ENCODE data around the gene DRD4. TPM values are rescaled to one million over a fixed set of nuclear protein-coding genes. Genes with fewer than 3 reads are reported as not detected.
A peak's percentile ranks its signal among the peaks of the same experiment; 100 is the strongest.

DRD4 gene
- total and polyA plus RNA-seq, 9 of the 15 experiments (the other 6 are each of a cell fraction or from before 2014, with no cell fraction given) = 0.04 to 0.95 (median 0.21) TPM; not detected in 5

DNA sequence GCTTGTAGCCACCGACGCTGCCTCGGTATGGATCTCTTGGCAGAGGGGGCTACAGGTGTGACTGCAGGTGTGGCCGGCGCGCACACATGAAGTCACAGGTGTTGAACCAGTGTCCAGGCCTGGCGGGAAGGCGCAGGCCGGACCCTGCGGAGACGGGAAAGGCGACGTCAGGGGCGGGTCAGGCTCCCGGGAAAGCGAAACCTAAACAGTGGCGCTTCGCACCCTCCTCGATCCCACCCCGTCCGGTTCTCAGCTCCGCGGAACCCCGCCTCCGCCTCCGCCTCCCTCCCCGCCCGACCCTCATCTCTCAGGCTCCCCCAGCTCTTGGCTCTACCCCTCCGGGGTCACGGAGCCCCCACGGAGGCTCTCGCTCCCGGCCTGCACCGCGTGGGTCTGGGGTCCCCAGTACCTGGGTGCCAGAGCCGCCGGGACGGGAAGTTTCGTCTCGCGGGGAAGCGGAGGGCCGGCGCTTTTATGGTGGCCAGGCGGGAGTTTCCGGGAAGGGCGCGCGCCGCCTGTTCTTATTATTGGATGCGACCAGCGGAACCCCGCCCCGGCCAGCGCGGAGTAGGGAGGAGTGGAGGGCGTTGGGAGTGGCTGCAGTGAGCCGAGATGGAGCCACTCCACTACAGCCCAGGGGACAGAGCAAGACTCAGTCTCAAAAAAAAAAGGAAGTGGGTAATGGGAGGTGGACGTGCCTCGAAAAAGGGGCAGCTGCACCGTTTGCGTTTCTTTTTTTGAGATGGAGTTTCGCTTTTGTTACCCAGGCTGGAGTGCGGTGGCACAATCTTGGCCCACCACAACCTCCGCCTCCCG lies 21.4 kb upstream of the DRD4 start, which contains the start of gene IRF7 (continued):
- TF ChIP-seq REST (IDR thresholded peaks at IDR 0.05; ENCODE audit: borderline replicate concordance) (no peak), REST (CRISPR knock-in tag; IDR thresholded peaks at IDR 0.05; ENCODE audit: low read depth) (0 out of 2 replicates have a peak, but pooled peaks have one; percentile 12), RB1 (IDR thresholded peaks at IDR 0.05; ENCODE audit: low read depth) (peak; percentile 49; the same call in 1 of the 2 replicates), KDM2B (CRISPR knock-in tag; IDR thresholded peaks at IDR 0.05) (no peak), ZNF395 (CRISPR knock-in tag; IDR thresholded peaks at IDR 0.05) (no peak), MAX (CRISPR knock-in tag; IDR thresholded peaks at IDR 0.05) (no peak), NONO (IDR thresholded peaks at IDR 0.05; ENCODE audit: low read depth in 2 of 2, low read length in 1 of 2) (0 out of 4 replicates have a peak, but pooled peaks of 1 of the 2 experiments have one; percentile 5), RBM22 (IDR thresholded peaks at IDR 0.05; ENCODE audit: low read depth, low read length, poor library complexity, severe bottlenecking) (peak; percentile 16), KAT7 (CRISPR knock-in tag; IDR thresholded peaks at IDR 0.05; ENCODE audit: borderline replicate concordance) (0 out of 2 replicates have a peak, but pooled peaks have one; percentile 40), ZC3H4 (CRISPR knock-in tag; IDR thresholded peaks at IDR 0.05; ENCODE audit: borderline replicate concordance) (no peak), HNRNPK (IDR thresholded peaks at IDR 0.05; ENCODE audit: low read depth, low read length, poor library complexity, severe bottlenecking) (no peak), SMAD2 (IDR thresholded peaks at IDR 0.05; ENCODE audit: low read depth, low read length) (no peak), ZNF184 (CRISPR knock-in tag; IDR thresholded peaks at IDR 0.05) (no peak), ZNF133 (CRISPR knock-in tag; IDR thresholded peaks at IDR 0.05) (no peak), ETV6 (IDR thresholded peaks at IDR 0.05; ENCODE audit: borderline replicate concordance in 1 of 2, low read depth in 2 of 2, low read length in 1 of 2) (no peak; a peak in 1 of 4 replicates), ETV6 (CRISPR knock-in tag; IDR thresholded peaks at IDR 0.05; ENCODE audit: borderline replicate concordance) (no peak)
